GM20431 (cell line): ENCODE data around the gene TEC.

ENCODE experiments used
- in situ Hi-C: fragments of 300-500 bp; cut with MseI, MboI; formaldehyde crosslinking; loops from one replicate; pipeline ENCODE4 v1.15.0; 2020; ENCODE audit warnings: low sequenced_read_pairs; ENCODE audit not compliant: unreplicated experiment

Gene TEC

GRCh38 chr4:48131736-48132135 lies 137.9 kb downstream of the TEC start:
- in situ Hi-C loops: no loop called here

- in situ Hi-C loops: no loop called here
These were observed 139.5 kb downstream of the TEC start for GRCh38 chr4:48130100-48130499.

- in situ Hi-C loops: no loop called here
These were observed 140.2 kb downstream of the TEC start for GRCh38 chr4:48129307-48130014.

GRCh38 chr4:48127682-48128404 lies 141.8 kb downstream of the TEC start:
- in situ Hi-C loops: no loop called here

GRCh38 chr4:48127231-48127630 lies 142.4 kb downstream of the TEC start:
- in situ Hi-C loops: no loop called here

GRCh38 chr4:48126621-48127020 lies 143.0 kb downstream of the TEC start:
- in situ Hi-C loops: no loop called here

GRCh38 chr4:48124870-48125269 lies 144.8 kb downstream of the TEC start:
- in situ Hi-C loops: no loop called here

- in situ Hi-C loops: no loop called here
These were observed 146.9 kb downstream of the TEC start for GRCh38 chr4:48122756-48123155.

- in situ Hi-C loops: no loop called here
These were observed 148.5 kb downstream of the TEC start for GRCh38 chr4:48121180-48121579.

- in situ Hi-C loops: no loop called here
These were observed 149.5 kb downstream of the TEC start for GRCh38 chr4:48120132-48120531.

- in situ Hi-C loops: no loop called here
These were observed 150.0 kb downstream of the TEC start for GRCh38 chr4:48119646-48120045.

- in situ Hi-C loops: no loop called here
These were observed 151.6 kb downstream of the TEC start for GRCh38 chr4:48118081-48118480.

- in situ Hi-C loops: no loop called here
These were observed 153.1 kb downstream of the TEC start for GRCh38 chr4:48116582-48116981.

- in situ Hi-C loops: no loop called here
These were observed 155.2 kb downstream of the TEC start for GRCh38 chr4:48114412-48114811.

- in situ Hi-C loops: no loop called here
These were observed 157.5 kb downstream of the TEC start for GRCh38 chr4:48112017-48112667.

GRCh38 chr4:48110452-48110978 lies 159.1 kb downstream of the TEC start:
- in situ Hi-C loops: no loop called here

GRCh38 chr4:48109413-48110263 lies 160.0 kb downstream of the TEC start:
- in situ Hi-C loops: no loop called here

- in situ Hi-C loops: no loop called here
These were observed 161.1 kb downstream of the TEC start for GRCh38 chr4:48108309-48109073.

- in situ Hi-C loops: no loop called here
These were observed 164.4 kb downstream of the TEC start for GRCh38 chr4:48105230-48105629.
